Lower leg skin (tissue), 4 donors: Measurements from ENCODE around the gene MRGPRG. TPM values are rescaled to one million over a fixed set of nuclear protein-coding genes. Genes with fewer than 3 reads are reported as not detected.
A peak's percentile ranks its signal among the peaks of the same experiment; 100 is the strongest.

ENCODE experiments used
- DNase-seq, 2 donors: peaks; one replicate each; pipeline ENCODE4 v3.0.0-alpha.2; 2019; ENCODE audit warnings: low spot score in 2 of 2
- H3K4me3 ChIP-seq: fragments of 200-600 bp; sonication (generic); 2 replicates; pipeline ENCODE4 v1.5.1; 2017; ENCODE audit warnings: mild to moderate bottlenecking, low read depth; ENCODE audit not compliant: poor library complexity, severe bottlenecking
- CTCF ChIP-seq, 3 donors: fragments of 450-650 bp; IDR thresholded peaks; one replicate each; pipeline ENCODE4 v1.5.1; 2016; ENCODE audit warnings: antibody characterized with exemption in 3 of 3, mild to moderate bottlenecking in 3 of 3, moderate library complexity in 2 of 3
- POLR2A ChIP-seq, 2 donors: fragments of 450-650 bp; IDR thresholded peaks; one replicate each; pipeline ENCODE4 v1.6.1; 2016 to 2017; ENCODE audit warnings: antibody characterized with exemption in 2 of 2, mild to moderate bottlenecking in 1 of 2, moderate library complexity in 1 of 2
- WGBS, 2 donors: methylation state at CpG; one replicate each; pipeline ENCODE4 v1.1.5; 2018; 5-methylcytosine and 5-hydroxymethylcytosine counted together
- intact Hi-C: fragments of 100-400 bp; cut with DNase I; formaldehyde crosslinking; loops from one replicate; pipeline ENCODE4 v1.15.0; 2023; ENCODE audit warnings: low total_unique reads
- total RNA-seq, 4 donors: library from RNA; depleted of rRNA; stranded (reverse); fragments of >200 nt; gene quantifications; one replicate each; pipeline ENCODE4 v1.1.0, GENCODE V29; 2016

Gene MRGPRG
- total RNA-seq, 4 donors from 2014 or later = not detected

GRCh38 chr11:3189886-3190583 lies 28.6 kb downstream of the MRGPRG start:
- intact Hi-C loops = no loop called here

GRCh38 chr11:3189196-3189843 lies 29.3 kb downstream of the MRGPRG start:
- peak in 1 of 2 donors; percentile 62 for DNase-seq
- WGBS, 2 donors = 72 to 78% methylated on average over 13 to 15 of the region's 15 CpGs
- TF ChIP-seq CTCF (IDR thresholded peaks at IDR 0.05) = no peak
- no peak for TF ChIP-seq POLR2A (IDR thresholded peaks at IDR 0.05)
- intact Hi-C loops = no loop called here
- H3K4me3 ChIP-seq = no peak overlapping the region

More at GRCh38 chr11:3189886-3190583, 28.6 kb downstream of the MRGPRG start:
- DNase-seq = peak in 1 of 2 donors; percentile 15
- no peak overlapping the region for H3K4me3 ChIP-seq
- WGBS, 2 donors = 86 to 87% methylated on average over 11 of the region's 11 CpGs
- no peak for TF ChIP-seq POLR2A (IDR thresholded peaks at IDR 0.05)
- no peak for TF ChIP-seq CTCF (IDR thresholded peaks at IDR 0.05)

DNA sequence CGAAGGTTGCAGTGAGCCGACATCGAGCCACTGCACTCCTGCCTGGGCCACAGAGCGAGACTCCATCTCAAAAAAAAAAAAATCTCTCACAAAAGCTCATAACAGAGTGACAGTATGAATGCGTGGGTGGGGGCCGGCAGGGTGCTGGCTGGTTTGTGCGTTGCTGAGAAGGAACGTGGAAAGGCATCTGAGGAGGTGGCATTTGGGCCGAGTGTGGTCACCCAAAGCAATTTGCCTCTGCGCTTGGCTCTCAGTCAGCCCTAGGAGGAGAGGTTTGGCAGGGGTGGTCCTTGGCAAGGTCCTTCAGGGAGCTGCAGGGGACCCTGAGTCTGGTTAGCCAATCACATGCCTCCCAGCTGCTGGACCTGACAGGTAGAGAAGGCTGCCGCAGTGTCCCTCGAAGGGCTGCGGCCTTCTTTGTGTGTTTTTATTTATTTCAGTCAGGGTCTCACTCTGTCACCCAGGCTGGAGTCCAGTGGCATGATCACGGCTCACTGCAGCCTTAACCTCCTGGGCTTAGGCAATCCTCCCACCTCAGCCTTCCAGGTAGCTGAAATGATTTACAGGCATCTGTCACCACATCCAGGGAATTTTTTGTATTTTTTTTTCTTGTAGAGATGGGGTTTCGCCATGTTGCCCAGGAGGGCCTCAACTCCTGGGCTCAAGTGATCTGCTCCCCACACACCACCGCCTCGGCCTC lies 30.0 kb downstream of the MRGPRG start:
- no peak overlapping the region for H3K4me3 ChIP-seq
- WGBS, 2 donors = 88 to 92% methylated on average over 17 of the region's 17 CpGs
- intact Hi-C loops = no loop called here
- no peak for TF ChIP-seq POLR2A (IDR thresholded peaks at IDR 0.05)
- TF ChIP-seq CTCF (IDR thresholded peaks at IDR 0.05) = no peak
- DNase-seq = peak in 1 of 2 donors; percentile 54

DNA sequence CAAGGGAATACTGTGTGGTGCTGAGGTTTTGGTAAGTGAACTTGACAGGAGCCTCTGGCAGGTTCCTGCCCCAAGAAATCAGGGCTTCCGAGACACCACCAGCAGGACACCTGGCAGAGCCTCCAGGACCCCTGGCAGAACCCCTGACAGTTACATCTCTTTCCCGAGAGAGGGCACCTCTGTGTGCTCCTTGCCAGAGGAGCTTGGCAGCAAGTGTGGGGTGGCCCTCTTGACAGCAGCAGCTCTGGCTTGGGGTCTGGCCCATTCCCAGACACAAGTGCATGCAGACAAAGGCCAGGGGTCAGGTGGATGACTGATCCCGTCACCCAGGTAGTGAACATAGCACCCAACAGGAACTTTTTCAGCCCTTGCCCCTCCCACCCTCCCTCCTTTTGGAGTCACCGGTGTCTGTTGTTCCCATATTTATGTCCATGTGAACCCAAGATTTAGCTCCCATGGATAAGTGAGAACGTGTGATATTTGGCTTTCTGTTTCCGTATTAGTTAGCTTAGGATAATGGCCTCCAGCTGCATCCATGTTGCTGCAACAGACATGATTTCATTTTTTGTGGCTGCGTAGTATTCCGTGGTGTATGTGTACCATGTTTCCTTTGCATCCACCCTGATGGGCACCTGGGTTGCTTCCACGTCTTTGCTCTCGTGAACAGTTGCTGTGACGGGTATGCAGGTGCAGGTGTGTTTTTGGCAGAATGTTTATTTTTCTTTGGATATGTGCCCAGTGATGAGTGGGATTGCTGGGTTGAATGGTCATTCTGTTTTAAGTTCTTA lies 32.3 kb downstream of the MRGPRG start:
- no peak overlapping the region for H3K4me3 ChIP-seq
- intact Hi-C loops = no loop called here
- peak in 1 of 2 donors; percentile 36 for DNase-seq
- TF ChIP-seq POLR2A (IDR thresholded peaks at IDR 0.05) (no peak), CTCF (IDR thresholded peaks at IDR 0.05) (no peak)
- 80 to 89% methylated on average over 10 to 11 of the region's 11 CpGs for WGBS, 2 donors

DNA sequence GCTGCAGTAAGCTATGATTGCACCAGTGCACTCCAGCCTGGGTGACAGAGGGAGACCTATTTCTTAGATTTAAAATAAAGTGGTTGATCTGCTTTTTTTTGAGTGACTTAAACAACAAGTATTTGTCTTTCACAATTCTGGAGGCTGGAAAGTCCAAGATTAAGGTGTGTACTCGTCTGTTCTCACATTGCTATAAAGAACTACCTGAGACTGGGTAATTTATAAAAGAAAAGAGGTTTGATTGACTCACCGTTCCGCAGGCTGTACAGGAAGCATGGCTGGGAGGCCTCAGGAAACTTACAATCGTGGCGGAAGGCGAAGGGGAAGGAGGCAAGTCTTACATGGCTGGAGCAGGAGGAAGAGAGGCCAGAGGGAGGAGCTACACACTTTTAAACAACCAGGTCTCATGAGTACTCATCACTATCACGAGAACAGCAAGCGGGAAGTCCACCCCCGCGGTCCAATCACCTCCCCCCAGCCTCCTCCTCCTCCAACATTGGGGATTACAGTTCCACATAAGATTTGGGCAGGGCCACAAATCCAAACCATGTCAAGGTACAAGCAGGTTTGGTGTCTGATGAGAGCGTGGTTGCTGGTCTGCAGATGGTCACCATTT lies 33.8 kb downstream of the MRGPRG start:
- WGBS, 2 donors = 82 to 83% methylated on average over 11 of the region's 11 CpGs
- intact Hi-C loops = no loop called here
- no peak for TF ChIP-seq CTCF (IDR thresholded peaks at IDR 0.05)
- no peak for TF ChIP-seq POLR2A (IDR thresholded peaks at IDR 0.05)
- no peak overlapping the region for H3K4me3 ChIP-seq
- no peak for DNase-seq
